Neural progenitor cell (in vitro differentiated cells): ENCODE results near the gene PPP2R1A.
"Not testable (repeated sequence)": the region's sequence is repeated elsewhere in the genome, so short reads cannot be mapped to it uniquely, and the experiment has no call there.

Source experiments
- EZH2 ChIP-seq: fragments of 200-600 bp; sonication (generic); IDR thresholded peaks from 2 replicates; pipeline ENCODE4 v1.6.1; 2017; ENCODE audit warnings: antibody characterized with exemption, mild to moderate bottlenecking, moderate library complexity
- TF ChIP-seq, protein P1 (sequence below): fragments of 200-600 bp; sonication (generic); IDR thresholded peaks from 2 replicates; pipeline ENCODE4 v1.5.1; 2017; ENCODE audit warnings: antibody characterized with exemption, mild to moderate bottlenecking

DNA sequence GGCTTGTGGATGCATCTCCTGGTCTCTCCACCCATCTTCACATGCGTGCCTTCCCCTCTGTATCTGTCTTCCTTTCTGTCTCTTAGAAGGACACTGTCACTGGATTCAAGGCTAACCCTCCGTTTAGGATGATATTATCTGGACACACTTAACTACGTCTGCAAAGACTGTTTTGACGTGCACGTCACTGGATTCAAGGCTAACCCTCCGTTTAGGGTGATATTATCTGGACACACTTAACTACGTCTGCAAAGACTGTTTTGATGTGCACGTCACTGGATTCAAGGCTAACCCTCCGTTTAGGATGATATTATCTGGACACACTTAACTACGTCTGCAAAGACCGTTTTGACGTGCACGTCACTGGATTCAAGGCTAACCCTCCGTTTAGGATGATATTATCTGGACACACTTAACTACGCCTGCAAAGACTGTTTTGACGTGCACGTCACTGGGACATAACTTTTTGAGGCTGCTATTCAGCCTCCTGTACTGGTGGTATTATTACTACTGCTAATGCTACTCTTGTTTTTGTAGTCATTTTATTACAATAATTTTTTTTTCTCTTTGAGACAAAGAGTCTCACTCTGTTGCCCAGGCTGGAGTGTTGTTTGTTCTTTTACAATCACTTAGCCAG, 11.0 kb downstream of the PPP2R1A start:
- TF ChIP-seq, protein P1, sequence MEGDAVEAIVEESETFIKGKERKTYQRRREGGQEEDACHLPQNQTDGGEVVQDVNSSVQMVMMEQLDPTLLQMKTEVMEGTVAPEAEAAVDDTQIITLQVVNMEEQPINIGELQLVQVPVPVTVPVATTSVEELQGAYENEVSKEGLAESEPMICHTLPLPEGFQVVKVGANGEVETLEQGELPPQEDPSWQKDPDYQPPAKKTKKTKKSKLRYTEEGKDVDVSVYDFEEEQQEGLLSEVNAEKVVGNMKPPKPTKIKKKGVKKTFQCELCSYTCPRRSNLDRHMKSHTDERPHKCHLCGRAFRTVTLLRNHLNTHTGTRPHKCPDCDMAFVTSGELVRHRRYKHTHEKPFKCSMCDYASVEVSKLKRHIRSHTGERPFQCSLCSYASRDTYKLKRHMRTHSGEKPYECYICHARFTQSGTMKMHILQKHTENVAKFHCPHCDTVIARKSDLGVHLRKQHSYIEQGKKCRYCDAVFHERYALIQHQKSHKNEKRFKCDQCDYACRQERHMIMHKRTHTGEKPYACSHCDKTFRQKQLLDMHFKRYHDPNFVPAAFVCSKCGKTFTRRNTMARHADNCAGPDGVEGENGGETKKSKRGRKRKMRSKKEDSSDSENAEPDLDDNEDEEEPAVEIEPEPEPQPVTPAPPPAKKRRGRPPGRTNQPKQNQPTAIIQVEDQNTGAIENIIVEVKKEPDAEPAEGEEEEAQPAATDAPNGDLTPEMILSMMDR, result not testable (repeated sequence)
- TF ChIP-seq EZH2, result not testable (repeated sequence)
